Activated B cell treated with CpG ODN at 0.5 μM for 24 hours (primary cell): Measurements from ENCODE around the gene PDE1C. TPM values are rescaled to one million over a fixed set of nuclear protein-coding genes. Genes with fewer than 3 reads are reported as not detected.

ENCODE experiments used
- ATAC-seq: fragments of 200-7000 bp; cut with Tn5 transposase; one replicate; pipeline ENCODE4 v1.10.0; 2021; ENCODE audit warnings: low read depth, mild to moderate bottlenecking, moderate library complexity
- CTCF ChIA-PET: fragments of 350-600 bp; sonication (Branson Sonifier 250); formaldehyde crosslinking; loops from one replicate; lab custom pipeline; 2021; ENCODE audit warnings: antibody characterized with exemption; lab: Charles Lee
- POLR2A ChIA-PET: fragments of 350-600 bp; sonication (Branson Sonifier 250); formaldehyde crosslinking; loops from one replicate; lab custom pipeline; 2021; ENCODE audit warnings: antibody characterized with exemption; lab: Charles Lee
- DNase-seq: peaks from one replicate; pipeline ENCODE4 v3.0.0; 2022
- H3K27ac Mint-ChIP-seq: one replicate; pipeline ENCODE4 v1.8.0; 2020; ENCODE audit warnings: mixed read lengths
- H3K27me3 Mint-ChIP-seq: one replicate; pipeline ENCODE4 v1.8.0; 2021; ENCODE audit warnings: mixed read lengths
- H3K36me3 Mint-ChIP-seq: one replicate; pipeline ENCODE4 v1.8.0; 2021; ENCODE audit warnings: low read depth, mixed read lengths
- H3K4me1 Mint-ChIP-seq: one replicate; pipeline ENCODE4 v1.8.0; 2021; ENCODE audit warnings: mixed read lengths
- H3K4me3 Mint-ChIP-seq: one replicate; pipeline ENCODE4 v1.8.0; 2020; ENCODE audit warnings: mild to moderate bottlenecking, mixed read lengths
- H3K9me3 Mint-ChIP-seq: one replicate; pipeline ENCODE4 v1.8.0; 2020; ENCODE audit warnings: mixed read lengths
- CTCF ChIP-seq: fragments of 200-600 bp; IDR thresholded peaks from one replicate; pipeline ENCODE4 v1.8.0; 2022; ENCODE audit warnings: antibody characterized with exemption, mild to moderate bottlenecking
- intact Hi-C: fragments of 100-400 bp; cut with micrococcal nuclease; formaldehyde crosslinking; loops from one replicate; pipeline ENCODE4 v1.15.1; 2024
- total RNA-seq: library from RNA; stranded (reverse); gene quantifications from 2 replicates; pipeline ENCODE4 v1.2.3, GENCODE V29; 2022

The PDE1C gene
- total RNA-seq, 1 donor from 2014 or later, result not detected

DNA sequence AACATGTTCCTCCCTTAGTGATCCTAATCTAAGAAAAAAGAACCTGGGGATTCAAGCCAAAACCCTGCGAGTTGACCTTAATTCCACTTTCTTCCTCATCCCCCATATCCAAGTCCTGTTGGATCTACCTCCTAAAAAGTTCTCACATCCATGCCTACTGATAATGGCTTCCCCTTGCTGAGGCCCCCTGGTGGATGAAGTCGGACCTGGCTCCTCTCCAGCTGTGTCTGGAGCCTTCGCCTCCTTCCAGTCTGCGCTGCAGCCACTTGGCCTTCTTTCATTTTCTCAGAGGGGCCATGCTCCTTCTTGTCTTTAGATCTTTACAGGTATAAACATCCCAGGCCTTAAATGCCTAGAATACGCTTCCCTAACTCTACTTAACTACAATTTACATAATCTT lies 8.1 kb downstream of the PDE1C start:
- TF ChIP-seq CTCF, result no peak
- DNase-seq (no peak), ATAC-seq (no peak)
- Mint-ChIP-seq H3K4me1 (no peaks in the 10 kb centered on the region), H3K9me3 (no peaks in the 10 kb centered on the region), H3K4me3 (no peak overlapping the region), H3K27ac (no peak overlapping the region), H3K36me3 (no peaks in the 10 kb centered on the region), H3K27me3 (no peaks in the 10 kb centered on the region)
- CTCF ChIA-PET, result no interaction called here
- intact Hi-C loops, result loop anchor here (5.0 kb wide), 2 partner anchors 320 to 1260 kb away; no protein-coding TSS in a partner anchor
- POLR2A ChIA-PET, result no interaction called here

DNA sequence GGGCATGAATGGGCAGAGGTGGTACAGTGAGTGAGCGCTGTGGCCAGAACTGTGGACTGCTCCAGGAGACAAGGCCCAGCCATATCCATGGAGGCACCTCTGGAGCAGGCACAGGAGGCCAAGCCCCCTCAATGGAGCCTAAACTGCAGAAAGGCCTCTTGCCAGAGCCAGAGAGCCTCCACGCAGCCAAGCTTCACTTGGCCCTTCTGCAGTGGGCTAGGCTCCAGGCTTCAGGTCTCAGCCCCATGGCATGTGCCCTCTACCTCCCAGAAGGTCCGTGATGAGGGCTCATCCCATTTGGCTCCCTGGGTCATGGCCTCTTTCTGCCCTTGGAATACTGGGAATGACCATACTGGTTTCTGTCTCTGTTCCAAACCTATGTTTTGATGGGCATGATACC lies 8.9 kb downstream of the PDE1C start:
- no peak for TF ChIP-seq CTCF
- CTCF ChIA-PET, result no interaction called here
- Mint-ChIP-seq H3K4me1 (no peaks in the 10 kb centered on the region), H3K27me3 (no peaks in the 10 kb centered on the region), H3K9me3 (no peaks in the 10 kb centered on the region), H3K4me3 (no peak overlapping the region), H3K27ac (no peak overlapping the region), H3K36me3 (no peaks in the 10 kb centered on the region)
- intact Hi-C loops, result loop anchor here (5.0 kb wide), 2 partner anchors 319 to 1259 kb away; no protein-coding TSS in a partner anchor
- no peak for DNase-seq
- no peak for ATAC-seq
- POLR2A ChIA-PET, result no interaction called here

DNA sequence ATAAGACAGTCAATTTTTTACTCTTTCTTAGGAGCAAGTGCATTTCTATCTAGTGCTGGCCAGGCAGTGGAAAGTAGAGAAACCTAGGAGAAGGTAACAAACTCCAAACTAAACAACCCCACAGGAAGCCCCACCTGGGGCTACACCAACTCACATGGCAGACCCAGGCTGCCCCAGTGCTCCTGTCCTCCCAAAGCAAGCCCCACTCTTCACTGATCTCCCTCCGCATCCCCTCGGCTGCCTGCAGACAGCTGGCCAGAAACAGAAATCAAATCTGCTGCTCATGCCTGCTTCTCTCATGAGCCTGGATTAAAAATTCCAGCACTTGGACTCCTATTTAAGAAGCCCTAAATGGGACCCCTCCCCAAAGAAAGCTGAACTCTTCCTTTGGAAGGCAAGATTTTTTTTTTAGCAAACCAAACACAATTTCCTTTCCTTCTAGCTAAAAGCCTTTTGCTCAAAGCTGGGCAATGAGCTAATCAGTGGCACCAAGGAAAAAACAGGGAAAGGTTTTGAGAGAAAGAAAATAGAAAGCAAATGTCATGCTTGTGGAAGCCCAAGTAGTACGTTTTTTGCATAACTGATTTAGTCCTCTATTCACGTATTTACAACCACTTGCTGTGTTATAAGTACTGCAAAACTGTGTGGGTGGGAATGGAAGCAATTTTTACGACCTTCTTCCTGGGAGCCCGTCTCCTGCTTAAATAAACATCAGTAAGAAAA lies 10.8 kb downstream of the PDE1C start:
- intact Hi-C loops, result loop anchor here (5.0 kb wide), 2 partner anchors 317 to 1257 kb away; no protein-coding TSS in a partner anchor
- no peak for TF ChIP-seq CTCF
- Mint-ChIP-seq H3K4me3 (no peak overlapping the region), H3K27me3 (no peaks in the 10 kb centered on the region), H3K27ac (no peak overlapping the region), H3K36me3 (no peaks in the 10 kb centered on the region), H3K4me1 (no peaks in the 10 kb centered on the region), H3K9me3 (no peaks in the 10 kb centered on the region)
- ChIA-PET CTCF (no interaction called here), POLR2A (no interaction called here)
- DNase-seq (no peak), ATAC-seq (no peak)

- ATAC-seq (no peak), DNase-seq (no peak)
- POLR2A ChIA-PET, result no interaction called here
- CTCF ChIA-PET, result no interaction called here
- no peak overlapping the region for H3K4me3 Mint-ChIP-seq
- H3K9me3 Mint-ChIP-seq, result no peaks in the 10 kb centered on the region
- H3K27me3 Mint-ChIP-seq, result no peaks in the 10 kb centered on the region
- H3K36me3 Mint-ChIP-seq, result no peaks in the 10 kb centered on the region
- no peak for TF ChIP-seq CTCF
- intact Hi-C loops, result no loop called here
- H3K4me1 Mint-ChIP-seq, result no peaks in the 10 kb centered on the region
- no peak overlapping the region for H3K27ac Mint-ChIP-seq
Observed at GRCh38 chr7:32058002-32058401, 12.2 kb downstream of the PDE1C start.

GRCh38 chr7:32056767-32057166 lies 13.4 kb downstream of the PDE1C start:
- no peaks in the 10 kb centered on the region for H3K9me3 Mint-ChIP-seq
- ChIA-PET CTCF (no interaction called here), POLR2A (no interaction called here)
- TF ChIP-seq CTCF, result no peak
- ATAC-seq (no peak), DNase-seq (no peak)
- no peak overlapping the region for H3K4me3 Mint-ChIP-seq
- intact Hi-C loops, result no loop called here
- H3K36me3 Mint-ChIP-seq, result no peaks in the 10 kb centered on the region
- H3K4me1 Mint-ChIP-seq, result no peaks in the 10 kb centered on the region
- H3K27me3 Mint-ChIP-seq, result no peaks in the 10 kb centered on the region
- no peak overlapping the region for H3K27ac Mint-ChIP-seq
